DOHH2 (cell line): Measurements from ENCODE around the gene RFPL2.

Experiments
- CTCF ChIP-seq: fragments of 200-600 bp; sonication (generic); IDR thresholded peaks from one replicate; pipeline ENCODE4 v1.5.1; 2014; ENCODE audit warnings: antibody characterized with exemption, mild to moderate bottlenecking, low read depth, low read length; ENCODE audit not compliant: poor library complexity, severe bottlenecking
- EZH2phosphoT487 ChIP-seq: fragments of 200-600 bp; sonication (generic); IDR thresholded peaks from 2 replicates; pipeline ENCODE4 v1.6.1; 2017; ENCODE audit warnings: borderline replicate concordance, mild to moderate bottlenecking, antibody characterized with exemption, low read length, moderate library complexity, mixed read lengths

GRCh38 chr22:32208681-32209080 is 3.8 kb upstream of the RFPL2 start:
- TF ChIP-seq CTCF (no peak), EZH2phosphoT487 (no peak)
